H1 (cell line): ENCODE results near the gene DYSF. TPM values are rescaled to one million over a fixed set of nuclear protein-coding genes. Genes with fewer than 3 reads are reported as not detected.

ENCODE experiments used
- CTCF ChIA-PET: fragments of 300-600 bp; sonication (Branson Sonifier 250); formaldehyde crosslinking; loops from one replicate; lab custom pipeline; 2021; ENCODE audit not compliant: partially characterized antibody; lab: Charles Lee
- POLR2A ChIA-PET: fragments of 300-600 bp; sonication (Branson Sonifier 250); formaldehyde crosslinking; loops from one replicate; lab custom pipeline; 2021; ENCODE audit warnings: inconsistent platforms; ENCODE audit not compliant: partially characterized antibody; lab: Charles Lee
- DNase-seq, 2 experiments: peaks; one replicate each; pipeline versions ENCODE4 v3.0.0 to v3.0.0-alpha.2; 2010 to 2022; ENCODE audit warnings: low spot score in 2 of 2, low read depth in 1 of 2, mixed read lengths in 1 of 2
- FAIRE-seq: peaks from 2 replicates; lab custom pipeline; 2011; peaks lifted over from hg19 to GRCh38; lab: Jason Lieb, UNC
- H2AFZ ChIP-seq: 2 replicates; pipeline ENCODE4 v1.8.1; 2012; ENCODE audit warnings: low read length, inconsistent platforms
- H2AK5ac ChIP-seq: 2 replicates; pipeline ENCODE4 v1.6.1; 2013; ENCODE audit warnings: low read depth, low read length
- H2BK120ac ChIP-seq: replicated peaks from 2 replicates; pipeline ENCODE3; 2013; ENCODE audit warnings: low read depth, low read length, inconsistent platforms
- H2BK12ac ChIP-seq: 2 replicates; pipeline ENCODE4 v1.6.1; 2013; ENCODE audit warnings: low read depth, low read length
- H2BK15ac ChIP-seq: 2 replicates; pipeline ENCODE4 v1.6.1; 2013; ENCODE audit warnings: low read length
- H2BK20ac ChIP-seq: 2 replicates; pipeline ENCODE4 v1.6.1; 2013; ENCODE audit warnings: low read length
- H2BK5ac ChIP-seq: 2 replicates; pipeline ENCODE4 v1.6.1; 2013; ENCODE audit warnings: low read depth, low read length
- H3K14ac ChIP-seq: 2 replicates; pipeline ENCODE4 v1.6.1; 2013; ENCODE audit warnings: inconsistent platforms; ENCODE audit not compliant: insufficient read length
- H3K18ac ChIP-seq: 2 replicates; pipeline ENCODE4 v1.6.1; 2013; ENCODE audit warnings: low read length; ENCODE audit errors: extremely low read depth
- H3K23ac ChIP-seq: 2 replicates; pipeline ENCODE4 v1.6.1; 2013; ENCODE audit warnings: inconsistent platforms; ENCODE audit not compliant: insufficient read length
- H3K23me2 ChIP-seq: 2 replicates; pipeline ENCODE4 v1.6.1; 2013; ENCODE audit warnings: low read depth, low read length
- H3K27ac ChIP-seq: 2 replicates; pipeline ENCODE4 v1.6.1; 2011; ENCODE audit warnings: low read depth, low read length, inconsistent platforms
- H3K27me3 ChIP-seq, 4 experiments: replicated peaks in 1 of 4; 1 replicate in 1 of 4; 2 replicates in 3 of 4; pipeline versions ENCODE4 v1.6.1 to v1.8.1; 2011 to 2013; ENCODE audit warnings: low read length in 3 of 4, mild to moderate bottlenecking in 3 of 4, inconsistent platforms in 2 of 4, mixed read lengths in 2 of 4, moderate library complexity in 1 of 4; ENCODE audit not compliant: control insufficient read depth in 3 of 4, insufficient read depth in 3 of 4; ENCODE audit errors: extremely low read depth in 1 of 4
- H3K36me3 ChIP-seq, 4 experiments: 2 replicates each; pipeline versions ENCODE4 v1.6.1 to v1.8.1; 2011 to 2013; ENCODE audit warnings: mild to moderate bottlenecking in 4 of 4, low read length in 3 of 4, moderate library complexity in 2 of 4, control low read depth in 1 of 4, inconsistent platforms in 1 of 4; ENCODE audit not compliant: insufficient read depth in 4 of 4, control insufficient read depth in 2 of 4
- H3K4ac ChIP-seq: replicated peaks from 2 replicates; pipeline ENCODE3; 2013; ENCODE audit warnings: low read length, low read depth, mixed read lengths, inconsistent platforms; ENCODE audit not compliant: insufficient read length
- H3K4me1 ChIP-seq, 4 experiments: replicated peaks in 1 of 4; 1 replicate in 1 of 4; 2 replicates in 3 of 4; pipeline versions ENCODE4 v1.6.1 to v1.8.1; 2011 to 2013; ENCODE audit warnings: low read length in 3 of 4, inconsistent platforms in 2 of 4, mixed read lengths in 1 of 4; ENCODE audit not compliant: insufficient read depth in 4 of 4, control insufficient read depth in 3 of 4
- H3K4me2 ChIP-seq, 2 experiments: 2 replicates each; pipeline versions ENCODE4 v1.6.1 to v1.8.1; 2011 to 2013; ENCODE audit warnings: low read depth in 2 of 2, low read length in 2 of 2, control low read depth in 1 of 2, inconsistent platforms in 1 of 2, mild to moderate bottlenecking in 1 of 2; ENCODE audit not compliant: insufficient read depth in 1 of 2
- H3K4me3 ChIP-seq, 4 experiments: fragments of 200-600, 300-600 bp in 1 of 4; sonication (generic), shearing (Covaris generic), sonication (Bioruptor Twin) in 1 of 4; 2 replicates each; pipeline versions ENCODE4 v1.5.1 to v1.8.1; 2011 to 2016; ENCODE audit warnings: low read length in 4 of 4, low read depth in 3 of 4, control low read depth in 2 of 4, inconsistent platforms in 2 of 4, mild to moderate bottlenecking in 2 of 4, mixed read lengths in 1 of 4, moderate library complexity in 1 of 4; ENCODE audit not compliant: insufficient read depth in 2 of 4; ENCODE audit errors: extremely low read depth in 1 of 4
- H3K56ac ChIP-seq: replicated peaks from 2 replicates; pipeline ENCODE3; 2013; ENCODE audit warnings: low read depth, mild to moderate bottlenecking, mixed read lengths, low read length, inconsistent platforms; ENCODE audit not compliant: insufficient read length
- H3K79me1 ChIP-seq: 2 replicates; pipeline ENCODE4 v1.6.1; 2013; ENCODE audit warnings: low read depth, low read length, control low read depth
- H3K79me2 ChIP-seq, 2 experiments: 2 replicates each; pipeline versions ENCODE4 v1.6.1 to v1.8.1; 2012 to 2013; ENCODE audit warnings: low read length in 2 of 2, mild to moderate bottlenecking in 2 of 2, inconsistent platforms in 1 of 2; ENCODE audit not compliant: insufficient read depth in 2 of 2, control insufficient read depth in 1 of 2
- H3K9ac ChIP-seq, 4 experiments: replicated peaks in 1 of 4; 1 replicate in 1 of 4; 2 replicates in 3 of 4; pipeline versions ENCODE4 v1.6.1 to v1.8.1; 2011 to 2013; ENCODE audit warnings: low read depth in 3 of 4, low read length in 3 of 4, control low read depth in 2 of 4, mild to moderate bottlenecking in 2 of 4, moderate library complexity in 2 of 4, inconsistent platforms in 1 of 4; ENCODE audit errors: extremely low read depth in 1 of 4
- H3K9me3 ChIP-seq, 2 experiments: 2 replicates each; pipeline versions ENCODE4 v1.6.1 to v1.8.1; 2012 to 2013; ENCODE audit warnings: mild to moderate bottlenecking in 2 of 2, moderate library complexity in 2 of 2, control low read depth in 1 of 2, inconsistent platforms in 1 of 2, low read depth in 1 of 2, low read length in 1 of 2, mixed read lengths in 1 of 2; ENCODE audit not compliant: insufficient read depth in 2 of 2
- H4K20me1 ChIP-seq, 2 experiments: replicated peaks in 1 of 2; 2 replicates each; pipeline versions ENCODE3 to v1.8.1; 2011 to 2013; ENCODE audit warnings: inconsistent platforms in 2 of 2, low read length in 2 of 2, mild to moderate bottlenecking in 1 of 2; ENCODE audit not compliant: insufficient read depth in 2 of 2, control insufficient read depth in 1 of 2
- H4K5ac ChIP-seq: 2 replicates; pipeline ENCODE4 v1.6.1; 2013; ENCODE audit warnings: low read length, low read depth, mixed read lengths, inconsistent platforms; ENCODE audit not compliant: insufficient read length
- H4K8ac ChIP-seq: 2 replicates; pipeline ENCODE4 v1.8.0; 2013; ENCODE audit warnings: mild to moderate bottlenecking, moderate library complexity, low read length, inconsistent platforms; ENCODE audit not compliant: insufficient read depth; ENCODE audit errors: extremely low read depth
- H4K91ac ChIP-seq: replicated peaks from 2 replicates; pipeline ENCODE3; 2013; ENCODE audit warnings: low read length, mixed read lengths, inconsistent platforms; ENCODE audit not compliant: insufficient read length
- EGR1 ChIP-seq: IDR thresholded peaks from 2 replicates; pipeline ENCODE4 v1.6.1; 2011; ENCODE audit warnings: low read depth, low read length, borderline replicate concordance
- JUND ChIP-seq: IDR thresholded peaks from 2 replicates; pipeline ENCODE4 v1.6.1; 2011; ENCODE audit warnings: mild to moderate bottlenecking, improper control_type of control experiment, low read length
- RAD21 ChIP-seq, 2 experiments: IDR thresholded peaks in 1 of 2; conservative IDR thresholded peaks in 1 of 2; 2 replicates each; pipeline ENCODE4 v1.6.1; 2011; ENCODE audit warnings: low read depth in 2 of 2, low read length in 2 of 2, improper control_type of control experiment in 1 of 2, inconsistent platforms in 1 of 2, mild to moderate bottlenecking in 1 of 2, moderate library complexity in 1 of 2
- RNF2 ChIP-seq: fragments of 200-900, 300-1000 bp; sonication (generic); IDR thresholded peaks from 2 replicates; pipeline ENCODE4 v1.7.1; 2016; ENCODE audit warnings: borderline replicate concordance, low read depth, mild to moderate bottlenecking, antibody characterized with exemption, low read length; ENCODE audit not compliant: poor library complexity, severe bottlenecking; ENCODE audit errors: missing control alignments
- RXRA ChIP-seq: IDR thresholded peaks from 2 replicates; pipeline ENCODE4 v1.6.1; 2011; ENCODE audit warnings: low read depth, mild to moderate bottlenecking, low read length, moderate library complexity; ENCODE audit not compliant: insufficient read depth
- SUZ12 ChIP-seq: fragments of 200-600 bp; sonication (generic); IDR thresholded peaks from 2 replicates; pipeline ENCODE4 v1.6.1; 2012; ENCODE audit warnings: mild to moderate bottlenecking, inconsistent platforms, low read length, moderate library complexity, mixed read lengths
- TAF7 ChIP-seq: optimal IDR thresholded peaks from 2 replicates; pipeline ENCODE3; 2011; ENCODE audit warnings: low read depth, mild to moderate bottlenecking, inconsistent platforms, low read length, moderate library complexity, borderline replicate concordance
- YY1 ChIP-seq: IDR thresholded peaks from 2 replicates; pipeline ENCODE4 v1.6.1; 2011; ENCODE audit warnings: low read depth, mild to moderate bottlenecking, low read length
- ZNF274 ChIP-seq: IDR thresholded peaks from 2 replicates; pipeline ENCODE4 v1.7.0; 2012; ENCODE audit warnings: low read length, borderline replicate concordance; ENCODE audit errors: extremely low read depth
- WGBS, 2 experiments: shearing (Covaris generic) in 1 of 2; methylation state at CpG; one replicate each; pipeline versions ENCODE4 v1.1.6 to v1.1.7; 2013 to 2015; ENCODE audit warnings: low lambda C conversion rate in 2 of 2, mixed read lengths in 2 of 2, inconsistent platforms in 1 of 2, low coverage in 1 of 2, missing lambda C conversion rate in 1 of 2; ENCODE audit not compliant: insufficient replicate concordance in 2 of 2, insufficient coverage in 1 of 2, insufficient read length in 1 of 2; ENCODE audit errors: extremely low coverage in 1 of 2, missing lambda C conversion rate in 1 of 2; 5-methylcytosine and 5-hydroxymethylcytosine counted together
- polyA plus RNA-seq, 7 experiments: library from polyadenylated mRNA; depleted of rRNA in 3 of 7; stranded (reverse) in 5 of 7; unstranded in 2 of 7; fragments of >200 nt in 5 of 7; fragments of 200-250 nt in 2 of 7; gene quantifications; 1 replicate in 5 of 7; 2 replicates in 1 of 7; 4 replicates in 1 of 7; pipeline versions ENCODE4 v1.2.1 to v1.2.3, GENCODE V29; 2011 to 2013; ENCODE audit warnings: missing spikeins in 2 of 7, mixed read lengths in 2 of 7
- total RNA-seq: library from RNA; stranded (reverse); fragmentation: NEBNext Ultra II Directional; extraction: Animal tissue kit (Norgen Biotek cat#: 25700); gene quantifications from 2 replicates; pipeline ENCODE4 v1.2.1, GENCODE V29; 2021
- TF ChIP-seq, protein P1 (sequence below): IDR thresholded peaks from 2 replicates; pipeline ENCODE4 v1.6.1; 2011; ENCODE audit warnings: low read length, improper control_type of control experiment

Gene DYSF
- total and polyA plus RNA-seq, 2 of the 8 experiments (the other 6 are each of a cell fraction or from before 2014, with no cell fraction given): 5.8 to 7.1 TPM

DNA sequence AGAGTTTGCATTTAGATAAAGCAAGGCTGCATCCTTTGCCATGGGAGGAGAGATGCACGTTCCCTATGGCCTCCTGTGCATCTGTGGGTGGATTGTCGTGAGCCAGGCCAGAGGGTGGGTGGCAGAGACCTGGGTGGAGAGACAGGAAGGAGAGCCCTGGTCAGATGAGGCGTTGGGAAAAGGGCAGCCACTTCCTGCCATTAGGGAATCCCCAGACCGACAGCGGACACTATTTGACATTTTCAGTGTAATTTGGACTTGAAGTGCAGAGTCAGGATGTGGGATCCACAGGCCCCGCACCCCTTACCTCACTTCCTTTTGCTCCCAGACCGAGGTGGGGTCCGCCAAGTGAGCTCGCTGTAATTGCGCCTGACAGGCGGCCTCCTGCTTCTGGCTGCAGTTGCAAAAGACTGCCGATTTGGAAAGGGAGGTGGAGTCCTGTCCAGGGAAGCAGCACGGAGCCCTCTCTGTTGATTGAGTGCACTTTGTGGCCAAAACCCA lies 150.0 kb downstream of the DYSF start:
- H2BK120ac ChIP-seq: no peak overlapping the region
- H3K14ac ChIP-seq: no peak overlapping the region
- H4K5ac ChIP-seq: no peak overlapping the region
- no peak overlapping the region for H3K23ac ChIP-seq
- H3K27ac ChIP-seq: no peak overlapping the region
- H3K9me3 ChIP-seq: no peaks in the 10 kb centered on the region
- no peak overlapping the region for H3K4me3 ChIP-seq
- peaks cover 0 to 12% (median 5%) of the 10 kb centered on the region in 4 experiments; a peak in 3 of 7 replicates for H3K4me1 ChIP-seq
- H3K36me3 ChIP-seq: no peaks in the 10 kb centered on the region
- 0 out of 2 replicates have a peak overlapping the region, but pooled peaks have one; percentile 10 for H2BK20ac ChIP-seq
- no peak overlapping the region for H3K9ac ChIP-seq
- no peak overlapping the region for H2BK5ac ChIP-seq
- H4K20me1 ChIP-seq: no peaks in the 10 kb centered on the region
- H2AK5ac ChIP-seq: no peak overlapping the region
- no peaks in the 10 kb centered on the region for H3K79me2 ChIP-seq
- CTCF ChIA-PET: interaction anchor here (0.6 to 3.3 kb wide), 6 partner anchors 10 to 547 kb away, joined by 3 to 10 read pairs (median 3); no protein-coding TSS in a partner anchor
- H3K56ac ChIP-seq: no peak overlapping the region
- WGBS, 2 experiments: 87% methylated on average over 13 of the region's 13 CpGs; no CpG with 5 or more reads in 1 of the 2 experiments
- peak overlapping the region; percentile 60 for H4K8ac ChIP-seq
- no peak overlapping the region for H2AFZ ChIP-seq
- H3K27me3 ChIP-seq: no peaks in the 10 kb centered on the region
- no peak overlapping the region for H2BK15ac ChIP-seq
- POLR2A ChIA-PET: no interaction called here
- H4K91ac ChIP-seq: no peak overlapping the region
- peak overlapping the region; percentile 32 for H3K18ac ChIP-seq
- H2BK12ac ChIP-seq: 0 out of 2 replicates have a peak overlapping the region, but pooled peaks have one; percentile 27
- no peak overlapping the region for H3K4ac ChIP-seq
- H3K79me1 ChIP-seq: no peaks in the 10 kb centered on the region
- FAIRE-seq (no peak), DNase-seq (no peak)
- no peaks in the 10 kb centered on the region for H3K23me2 ChIP-seq
- no peak overlapping the region for H3K4me2 ChIP-seq
- TF ChIP-seq TAF7: no peak
- TF ChIP-seq ZNF274: no peak
- TF ChIP-seq SUZ12: no peak
- no peak for TF ChIP-seq EGR1
- TF ChIP-seq RAD21 (IDR thresholded peaks at IDR 0.05 in 1 of 2, conservative IDR thresholded peaks at IDR 0.05 in 1 of 2; ENCODE audit: low read depth in 2 of 2, low read length in 2 of 2): no peak
- TF ChIP-seq RXRA: no peak
- no peak for TF ChIP-seq JUND
- TF ChIP-seq, protein P1, sequence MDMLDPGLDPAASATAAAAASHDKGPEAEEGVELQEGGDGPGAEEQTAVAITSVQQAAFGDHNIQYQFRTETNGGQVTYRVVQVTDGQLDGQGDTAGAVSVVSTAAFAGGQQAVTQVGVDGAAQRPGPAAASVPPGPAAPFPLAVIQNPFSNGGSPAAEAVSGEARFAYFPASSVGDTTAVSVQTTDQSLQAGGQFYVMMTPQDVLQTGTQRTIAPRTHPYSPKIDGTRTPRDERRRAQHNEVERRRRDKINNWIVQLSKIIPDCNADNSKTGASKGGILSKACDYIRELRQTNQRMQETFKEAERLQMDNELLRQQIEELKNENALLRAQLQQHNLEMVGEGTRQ: no peak
- TF ChIP-seq RNF2: no peak
- no peak for TF ChIP-seq YY1
